IPS-NIHi7 (cell line): Measurements from ENCODE around the gene BNC2.

Experiments
- DNase-seq: peaks from one replicate; pipeline ENCODE4 v3.0.0; 2012; ENCODE audit warnings: mixed read lengths; ENCODE audit errors: extremely low spot score

The BNC2 gene

DNA sequence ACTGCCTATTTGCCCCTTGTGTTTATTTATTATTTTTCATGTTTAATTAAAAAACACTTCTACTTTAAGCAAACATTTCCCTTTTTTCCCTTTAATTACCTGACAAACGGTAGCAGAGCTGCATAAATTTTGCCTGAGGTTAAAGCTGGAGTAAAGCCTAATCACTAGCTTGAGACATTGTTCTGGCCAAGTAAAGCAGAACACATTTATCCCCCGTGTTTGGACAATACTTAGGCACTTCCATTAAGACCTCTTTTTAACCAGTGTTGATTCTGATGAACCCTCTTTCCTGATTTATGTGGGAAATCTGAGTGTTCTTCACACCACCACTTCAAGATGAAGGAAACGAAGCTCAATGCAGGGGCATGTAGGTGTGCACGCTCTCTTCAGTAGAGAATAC, 54.5 kb downstream of the BNC2 start:
- DNase-seq, result no peak

- DNase-seq, result no peak
These were observed 55.4 kb downstream of the BNC2 start for GRCh38 chr9:16815079-16815478.

GRCh38 chr9:16813838-16814237, 56.6 kb downstream of the BNC2 start:
- no peak for DNase-seq

DNA sequence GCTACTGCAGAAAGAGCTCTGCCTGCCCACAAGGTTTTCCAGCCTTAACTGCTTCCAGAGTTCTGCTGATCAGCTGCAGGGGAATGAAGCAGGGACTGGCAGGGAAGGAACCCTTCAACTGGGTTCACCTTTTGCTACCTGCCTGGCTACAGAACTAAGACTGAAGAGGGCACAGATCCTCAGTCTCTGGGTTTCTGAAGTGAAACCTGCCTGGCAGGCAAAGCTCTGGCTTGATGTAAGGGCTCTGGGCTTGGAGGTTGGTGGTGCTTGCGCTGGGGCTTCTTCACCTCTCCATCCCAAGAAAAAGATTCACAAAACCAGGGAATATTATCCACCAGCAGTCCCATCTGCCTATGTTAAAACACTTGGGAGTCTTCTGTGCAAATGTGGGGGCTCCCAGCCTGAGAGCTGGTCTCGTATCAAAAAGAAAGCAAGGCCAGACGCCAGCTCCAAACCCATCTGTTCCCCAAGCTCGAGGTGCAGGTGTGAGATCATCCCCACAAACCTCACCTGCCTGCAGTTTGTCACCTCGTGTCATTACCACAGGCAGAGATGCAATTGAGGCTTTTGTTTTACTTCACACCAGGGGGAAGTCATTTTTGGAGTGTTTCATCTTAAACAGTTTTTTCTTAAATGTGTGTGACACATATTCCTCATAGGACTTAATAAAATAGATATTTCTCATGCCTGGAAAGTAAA, 58.3 kb downstream of the BNC2 start:
- DNase-seq, result no peak

GRCh38 chr9:16809912-16810610, 60.4 kb downstream of the BNC2 start:
- DNase-seq, result peak; percentile 85

- DNase-seq, result no peak
These were observed 63.8 kb downstream of the BNC2 start for GRCh38 chr9:16806674-16807073.

DNA sequence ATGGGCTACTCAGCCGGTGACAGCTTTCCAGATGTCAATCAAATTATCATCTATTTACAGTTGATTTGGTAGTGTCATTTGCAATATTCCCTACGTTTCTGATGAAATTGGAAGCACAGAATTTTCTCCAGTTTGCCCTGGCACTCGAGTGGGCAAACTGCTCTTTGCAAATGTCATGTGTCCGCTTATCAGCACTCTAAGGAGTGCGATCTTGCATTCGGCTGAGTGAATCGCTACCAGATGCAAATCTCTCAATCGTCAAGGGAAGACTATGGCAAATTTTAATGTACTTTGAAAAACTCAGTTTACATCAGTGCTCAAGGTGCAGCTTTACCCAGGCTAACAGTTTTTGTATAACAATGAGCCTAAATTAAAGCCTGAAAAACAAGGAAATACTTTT, 66.8 kb downstream of the BNC2 start:
- no peak for DNase-seq

DNA sequence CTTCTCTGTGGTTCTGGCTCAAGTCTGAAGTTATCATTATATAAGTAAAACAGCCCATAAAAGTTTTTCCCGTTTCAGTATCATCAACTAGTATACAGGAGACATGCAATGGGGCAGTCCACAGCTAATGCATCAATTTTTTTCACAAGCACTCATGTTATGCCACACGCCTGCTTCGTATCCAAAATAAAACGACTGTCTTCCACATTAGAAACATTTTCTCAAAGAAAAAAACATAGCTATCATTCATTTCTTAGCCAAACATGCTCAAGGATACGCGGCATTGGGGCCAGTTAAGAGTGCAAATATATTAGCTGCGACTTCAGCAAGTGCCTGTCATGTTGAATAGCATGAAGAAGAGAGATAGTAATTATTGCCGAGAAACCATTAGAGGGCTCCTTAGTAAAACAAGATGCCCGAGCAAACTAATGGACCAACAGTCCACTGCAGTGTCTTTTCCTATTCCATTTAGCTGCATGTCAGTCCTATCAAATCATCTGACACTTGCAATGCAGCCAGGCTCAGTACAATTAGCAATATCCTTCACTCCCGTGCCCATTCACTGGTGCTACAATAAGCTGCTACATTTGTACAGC, 68.5 kb downstream of the BNC2 start:
- no peak for DNase-seq

DNA sequence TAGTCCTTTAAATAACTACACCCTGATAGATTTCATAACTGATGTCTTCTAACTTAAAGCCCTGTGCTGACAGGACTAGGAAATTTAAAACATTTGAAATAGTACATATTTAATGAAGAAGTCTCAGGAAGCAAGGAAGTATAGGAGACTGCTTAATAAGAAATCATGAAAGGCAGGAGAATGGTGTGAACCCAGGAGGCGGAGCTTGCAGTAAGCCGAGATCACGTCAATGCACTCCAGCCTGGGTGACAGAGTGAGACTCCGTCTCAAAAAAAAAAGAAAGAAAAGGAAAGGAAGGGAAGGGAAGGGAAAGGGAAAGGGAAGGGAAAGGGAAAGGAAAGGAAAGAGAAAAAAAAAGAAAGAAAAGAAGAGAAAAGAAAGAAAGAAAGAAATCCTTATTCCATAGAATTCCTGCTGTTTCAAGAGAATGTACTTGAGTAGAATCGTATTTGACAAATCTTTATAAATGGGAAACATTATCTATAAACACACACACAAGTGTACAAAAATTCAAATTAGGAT, 74.1 kb downstream of the BNC2 start:
- DNase-seq, result no peak

DNA sequence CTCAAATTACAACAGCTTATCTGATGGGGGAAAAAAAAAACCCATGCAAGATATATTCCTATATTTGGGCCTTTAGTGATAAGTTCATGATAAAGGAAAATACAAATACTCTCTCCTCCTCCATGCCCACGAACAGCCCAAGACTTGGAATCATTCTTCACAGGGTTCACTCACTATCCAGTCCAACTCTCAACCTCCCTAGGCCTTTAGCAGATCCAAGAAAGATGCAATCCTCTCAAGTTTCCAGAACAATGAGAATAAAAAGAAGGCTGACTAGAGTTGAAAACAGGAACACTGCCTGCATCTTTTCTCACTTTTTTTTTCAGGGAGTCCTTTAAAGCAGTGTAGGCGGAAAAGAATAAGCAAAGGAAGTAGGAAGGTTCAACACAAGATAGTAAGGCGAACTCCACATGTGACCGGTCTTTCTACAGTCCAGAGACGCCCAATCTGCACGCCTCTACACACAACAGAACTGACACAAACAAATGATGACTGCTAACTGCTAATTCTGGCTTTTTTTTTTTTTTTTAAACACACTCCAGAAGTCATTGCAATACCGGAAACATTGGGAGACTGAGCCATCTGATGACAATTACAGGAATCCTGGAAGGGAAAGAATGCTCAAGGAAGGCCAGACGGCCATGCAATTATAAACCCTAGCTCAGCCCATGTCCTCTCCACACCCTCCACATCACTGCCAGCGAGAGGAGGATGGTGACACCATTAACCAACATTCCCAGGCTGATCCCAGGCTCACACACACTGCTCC, 75.4 kb downstream of the BNC2 start:
- no peak for DNase-seq

GRCh38 chr9:16794103-16794502, 76.4 kb downstream of the BNC2 start:
- no peak for DNase-seq

DNA sequence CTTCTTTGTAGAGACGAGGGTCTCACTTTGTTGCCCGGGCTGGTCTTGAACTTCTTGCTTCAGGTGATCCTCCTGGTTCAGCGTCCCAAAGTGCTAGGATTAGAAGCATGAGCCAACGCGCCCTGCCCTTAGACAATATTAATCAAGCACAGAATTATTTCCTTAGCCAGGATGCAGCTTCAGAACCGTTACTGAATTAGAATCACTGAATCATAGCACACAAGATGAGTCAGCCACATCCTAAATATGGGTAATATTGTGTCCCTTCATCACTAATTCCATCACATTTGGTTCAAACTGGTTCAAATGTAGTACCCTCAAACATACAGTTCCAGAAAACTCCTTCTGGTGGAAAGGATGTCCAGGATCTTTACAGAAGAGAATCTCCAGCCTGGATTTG, 82.7 kb downstream of the BNC2 start:
- no peak for DNase-seq

- no peak for DNase-seq
These were observed 86.5 kb downstream of the BNC2 start for GRCh38 chr9:16784002-16784401.

GRCh38 chr9:16782490-16782889, 88.0 kb downstream of the BNC2 start:
- DNase-seq, result no peak

DNA sequence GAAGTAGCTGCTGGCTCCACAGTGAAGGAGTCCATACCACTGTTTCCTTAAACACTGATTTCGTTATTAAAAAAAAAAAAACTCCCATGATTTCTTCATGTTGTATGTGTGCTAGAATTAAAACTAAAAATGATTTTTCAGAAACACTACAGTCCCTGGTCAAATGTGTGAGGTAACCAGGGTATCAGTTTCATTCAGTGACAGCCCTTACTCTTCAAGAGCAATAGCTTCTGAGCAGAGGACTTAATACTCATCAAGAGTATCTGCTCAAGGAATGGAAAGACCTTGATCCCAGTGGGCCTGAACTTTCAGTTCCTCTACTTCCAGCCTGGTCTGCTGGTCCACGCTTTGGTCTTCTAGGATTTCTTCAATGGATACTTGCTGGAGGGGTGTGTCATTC, 95.1 kb downstream of the BNC2 start:
- DNase-seq, result no peak

GRCh38 chr9:16773617-16774016, 96.9 kb downstream of the BNC2 start:
- no peak for DNase-seq

DNA sequence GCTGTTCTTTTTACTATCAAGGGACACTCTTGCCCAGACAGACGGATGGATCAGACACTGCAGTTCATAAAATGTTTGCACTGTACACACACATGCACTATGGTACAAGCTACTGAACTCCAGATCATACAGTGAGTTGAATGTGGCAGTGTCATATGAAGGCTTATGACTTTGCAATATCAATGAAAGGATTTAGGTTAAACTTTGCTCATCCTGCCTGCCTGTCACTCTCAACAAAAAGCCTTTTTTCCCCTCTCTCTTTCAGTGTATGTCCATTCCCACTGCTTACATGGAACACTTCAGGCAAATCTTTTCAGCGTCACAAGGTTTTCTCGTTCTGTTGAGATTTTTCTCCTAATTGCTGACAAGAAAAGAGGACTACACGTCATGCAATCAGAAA, 97.4 kb downstream of the BNC2 start:
- DNase-seq, result no peak

DNA sequence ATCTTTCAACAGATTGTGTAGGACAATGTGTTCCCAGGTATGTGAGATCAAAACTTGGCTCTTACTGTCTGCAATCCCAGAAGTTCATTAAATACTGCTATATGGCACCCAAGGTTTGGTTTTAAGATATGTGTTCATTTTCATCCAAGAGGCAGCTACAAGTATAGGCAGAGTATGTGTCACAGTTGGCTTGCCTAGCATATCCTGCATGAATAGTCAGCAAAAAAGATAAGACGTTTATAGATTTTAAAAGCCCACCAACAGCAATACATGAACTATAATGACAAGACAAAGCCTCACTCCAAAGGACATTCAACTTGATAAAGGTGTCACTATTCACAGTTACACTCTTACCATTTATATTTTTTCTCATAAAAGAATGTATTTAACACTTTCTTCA, 99.1 kb downstream of the BNC2 start:
- DNase-seq, result no peak

- DNase-seq, result no peak
These were observed 101.2 kb downstream of the BNC2 start for GRCh38 chr9:16769291-16769690.

GRCh38 chr9:16768816-16769215, 101.7 kb downstream of the BNC2 start:
- DNase-seq, result peak; percentile 64

DNA sequence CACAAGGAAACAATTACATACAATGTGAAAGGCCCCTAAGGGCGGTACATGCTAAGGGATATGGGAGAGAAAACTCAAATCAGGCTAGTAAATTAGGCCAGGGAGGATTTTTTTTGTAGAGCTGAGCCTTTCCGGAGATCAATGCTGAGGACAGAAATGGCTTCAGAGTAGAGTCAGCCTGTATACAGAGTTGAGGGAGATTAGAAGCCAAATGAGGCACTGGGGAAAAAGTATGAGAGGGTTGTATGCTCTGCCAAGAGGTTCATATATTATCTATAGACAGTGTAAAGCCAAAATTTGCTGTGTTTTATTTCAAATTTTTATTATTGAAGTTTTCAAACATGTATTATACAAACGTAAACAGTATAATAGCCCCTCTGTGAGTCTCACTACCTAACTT, 103.1 kb downstream of the BNC2 start:
- no peak for DNase-seq

DNA sequence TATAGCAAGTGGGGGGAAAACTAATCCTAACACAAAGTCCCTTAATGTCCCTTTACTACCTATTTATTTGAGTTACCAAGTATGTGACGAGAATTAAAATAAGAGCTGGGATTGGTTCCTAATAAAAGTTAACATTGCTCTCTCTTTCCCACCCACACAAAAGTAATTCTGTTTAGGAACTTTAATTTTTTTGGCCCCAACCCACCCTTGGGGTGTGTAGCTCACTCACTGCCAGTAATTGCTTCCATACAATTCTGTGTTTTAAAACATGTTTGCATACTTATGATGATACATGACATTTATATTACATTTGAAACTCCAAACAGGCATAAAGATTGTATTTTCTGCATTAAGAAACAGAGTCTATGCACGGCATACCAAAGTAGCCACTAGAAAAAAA, 106.5 kb downstream of the BNC2 start:
- DNase-seq, result no peak
